Mucosa of rectum (tissue), 2 donors: ENCODE results near the gene BCAS3.
"Not testable (repeated sequence)": the region's sequence is repeated elsewhere in the genome, so short reads cannot be mapped to it uniquely, and the experiment has no call there.

ENCODE experiments used
- H3K27ac ChIP-seq, 2 donors: one replicate each; pipeline ENCODE4 v1.7.0; 2013; ENCODE audit warnings: inconsistent platforms in 2 of 2, low read depth in 2 of 2, low read length in 2 of 2
- H3K27me3 ChIP-seq, 2 donors: one replicate each; pipeline ENCODE4 v1.7.0; 2013; ENCODE audit warnings: low read length in 2 of 2; ENCODE audit not compliant: control insufficient read depth in 2 of 2, insufficient read depth in 2 of 2
- H3K36me3 ChIP-seq, 2 donors: one replicate each; pipeline ENCODE4 v1.7.0; 2013; ENCODE audit warnings: low read length in 2 of 2; ENCODE audit not compliant: control insufficient read depth in 2 of 2, insufficient read depth in 2 of 2
- H3K4me1 ChIP-seq, 2 donors: one replicate each; pipeline ENCODE4 v1.7.0; 2013; ENCODE audit warnings: low read length in 2 of 2, mild to moderate bottlenecking in 1 of 2; ENCODE audit not compliant: control insufficient read depth in 2 of 2, insufficient read depth in 2 of 2
- H3K4me3 ChIP-seq, 2 donors: one replicate each; pipeline ENCODE4 v1.7.0; 2013; ENCODE audit warnings: low read length in 2 of 2
- H3K9ac ChIP-seq, 2 donors: one replicate each; pipeline ENCODE4 v1.7.0; 2013; ENCODE audit warnings: low read length in 2 of 2, low read depth in 1 of 2, mild to moderate bottlenecking in 1 of 2
- H3K9me3 ChIP-seq, 2 donors: one replicate each; pipeline ENCODE4 v1.7.0; 2013; ENCODE audit warnings: low read length in 2 of 2; ENCODE audit not compliant: control insufficient read depth in 2 of 2
- donor health status: healthy.
- donor health status: Normal muscosa, but diverticular disease.

The BCAS3 gene

GRCh38 chr17:61017317-61018006, 339.8 kb downstream of the BCAS3 start:
- no peaks in the 10 kb centered on the region for H3K27me3 ChIP-seq
- no peaks in the 10 kb centered on the region for H3K9me3 ChIP-seq
- H3K36me3 ChIP-seq = no peaks in the 10 kb centered on the region
- no peak overlapping the region for H3K27ac ChIP-seq
- no peak overlapping the region for H3K4me3 ChIP-seq
- H3K4me1 ChIP-seq = no peaks in the 10 kb centered on the region
- no peak overlapping the region for H3K9ac ChIP-seq

GRCh38 chr17:61018938-61019337, 341.3 kb downstream of the BCAS3 start:
- no peak overlapping the region for H3K27ac ChIP-seq
- H3K9me3 ChIP-seq = no peaks in the 10 kb centered on the region
- H3K36me3 ChIP-seq = no peaks in the 10 kb centered on the region
- H3K9ac ChIP-seq = no peak overlapping the region
- no peaks in the 10 kb centered on the region for H3K27me3 ChIP-seq
- no peak overlapping the region for H3K4me3 ChIP-seq
- H3K4me1 ChIP-seq = no peaks in the 10 kb centered on the region

GRCh38 chr17:61023996-61024395, 346.3 kb downstream of the BCAS3 start:
- Histone ChIP-seq H3K27ac (no peak overlapping the region), H3K36me3 (no peaks in the 10 kb centered on the region), H3K4me3 (no peak overlapping the region), H3K9ac (no peak overlapping the region), H3K9me3 (no peaks in the 10 kb centered on the region), H3K4me1 (no peaks in the 10 kb centered on the region), H3K27me3 (no peaks in the 10 kb centered on the region)

- Histone ChIP-seq H3K9ac (no peak overlapping the region), H3K27ac (no peak overlapping the region), H3K4me1 (no peaks in the 10 kb centered on the region), H3K27me3 (no peaks in the 10 kb centered on the region), H3K4me3 (no peak overlapping the region), H3K9me3 (no peaks in the 10 kb centered on the region), H3K36me3 (no peaks in the 10 kb centered on the region)
Observed at GRCh38 chr17:61026818-61027217, 349.2 kb downstream of the BCAS3 start.

GRCh38 chr17:61029181-61029580, 351.5 kb downstream of the BCAS3 start:
- Histone ChIP-seq H3K27me3 (no peaks in the 10 kb centered on the region), H3K4me3 (no peak overlapping the region), H3K4me1 (no peaks in the 10 kb centered on the region), H3K9me3 (no peaks in the 10 kb centered on the region), H3K9ac (no peak overlapping the region), H3K27ac (no peak overlapping the region), H3K36me3 (no peaks in the 10 kb centered on the region)

GRCh38 chr17:61040666-61041065, 363.0 kb downstream of the BCAS3 start:
- H3K27me3 ChIP-seq = no peaks in the 10 kb centered on the region
- no peak overlapping the region for H3K27ac ChIP-seq
- no peak overlapping the region for H3K9ac ChIP-seq
- no peak overlapping the region for H3K4me3 ChIP-seq
- H3K36me3 ChIP-seq = peaks cover 0 to 2% of the 10 kb centered on the region in 2 donors
- no peaks in the 10 kb centered on the region for H3K4me1 ChIP-seq
- H3K9me3 ChIP-seq = no peaks in the 10 kb centered on the region

- not testable (repeated sequence) for H3K27ac ChIP-seq
Observed at GRCh38 chr17:61042348-61042747, 364.7 kb downstream of the BCAS3 start.

GRCh38 chr17:61047515-61047914, 369.9 kb downstream of the BCAS3 start:
- Histone ChIP-seq H3K36me3 (no peaks in the 10 kb centered on the region), H3K4me1 (no peaks in the 10 kb centered on the region), H3K27ac (no peak overlapping the region), H3K9ac (no peak overlapping the region), H3K4me3 (no peak overlapping the region), H3K27me3 (no peaks in the 10 kb centered on the region), H3K9me3 (no peaks in the 10 kb centered on the region)

More at GRCh38 chr17:61042348-61042747, 364.7 kb downstream of the BCAS3 start:
- H3K9ac ChIP-seq, H3K27me3 ChIP-seq, H3K36me3 ChIP-seq, H3K4me1 ChIP-seq, H3K4me3 ChIP-seq, H3K9me3 ChIP-seq: not testable (repeated sequence)

- Histone ChIP-seq H3K9ac (no peak overlapping the region), H3K36me3 (no peaks in the 10 kb centered on the region), H3K27ac (no peak overlapping the region), H3K9me3 (no peaks in the 10 kb centered on the region), H3K4me1 (no peaks in the 10 kb centered on the region), H3K4me3 (no peak overlapping the region), H3K27me3 (no peaks in the 10 kb centered on the region)
Observed at GRCh38 chr17:61048376-61049106, 370.9 kb downstream of the BCAS3 start.

GRCh38 chr17:61053469-61053868, 375.8 kb downstream of the BCAS3 start:
- peaks cover 0 to 4% of the 10 kb centered on the region in 2 donors for H3K4me1 ChIP-seq
- H3K4me3 ChIP-seq = no peak overlapping the region

More at GRCh38 chr17:61053469-61053868, 375.8 kb downstream of the BCAS3 start:
- Histone ChIP-seq H3K9me3 (no peaks in the 10 kb centered on the region), H3K27ac (no peak overlapping the region), H3K9ac (no peak overlapping the region), H3K36me3 (no peaks in the 10 kb centered on the region), H3K27me3 (no peaks in the 10 kb centered on the region)
